GM10266 (cell line): ENCODE data around the gene ZNF71.

Experiments used
- DNase-seq: peaks from one replicate; pipeline ENCODE4 v3.0.0; 2012; ENCODE audit errors: extremely low spot score
- CTCF ChIP-seq: IDR thresholded peaks from 2 replicates; pipeline ENCODE4 v1.5.1; 2012; ENCODE audit warnings: mild to moderate bottlenecking, low read depth; ENCODE audit not compliant: control insufficient read depth, insufficient read depth; ENCODE audit errors: missing control alignments

The ZNF71 gene

GRCh38 chr19:56643460-56643955 is 48.4 kb downstream of the ZNF71 start:
- no peak for DNase-seq
- TF ChIP-seq CTCF, result no peak

- no peak for DNase-seq
- no peak for TF ChIP-seq CTCF
Measured at GRCh38 chr19:56654151-56654550, 59.0 kb downstream of the ZNF71 start.

- DNase-seq, result no peak
- TF ChIP-seq CTCF, result no peak
Measured at GRCh38 chr19:56660381-56661107, 65.4 kb downstream of the ZNF71 start.

GRCh38 chr19:56661248-56661647 is 66.1 kb downstream of the ZNF71 start:
- no peak for TF ChIP-seq CTCF
- no peak for DNase-seq

GRCh38 chr19:56663931-56664500 is 68.9 kb downstream of the ZNF71 start:
- no peak for DNase-seq
- TF ChIP-seq CTCF, result no peak

GRCh38 chr19:56664511-56664910 is 69.4 kb downstream of the ZNF71 start:
- DNase-seq, result no peak
- no peak for TF ChIP-seq CTCF

- DNase-seq, result no peak
- no peak for TF ChIP-seq CTCF
Measured at GRCh38 chr19:56667311-56667870, 72.3 kb downstream of the ZNF71 start.
